ENCODE measurements around the gene ADAMTS5.

Gene ADAMTS5

GRCh38 chr21:26961698-26962097 lies 5.2 kb downstream of the ADAMTS5 start:
- H3K4me1 Mint-ChIP-seq (ENCODE audit: low read depth), result peaks cover 32% of the 10 kb centered on the region
- H3K9me3 Mint-ChIP-seq, result no peaks in the 10 kb centered on the region
- H3K36me3 Mint-ChIP-seq (ENCODE audit: low read depth), result peaks cover 3% of the 10 kb centered on the region
- peaks cover 35% of the 10 kb centered on the region for H3K27me3 Mint-ChIP-seq
- H3K27ac Mint-ChIP-seq, result no peak overlapping the region
- intact Hi-C loops (cut with micrococcal nuclease), result loop anchor here (1.0 kb wide), 1 partner anchor 80 kb away; no protein-coding TSS in a partner anchor
- no peak overlapping the region for H3K4me3 Mint-ChIP-seq

- H3K27ac Mint-ChIP-seq, result no peak overlapping the region
- intact Hi-C loops (cut with micrococcal nuclease), result no loop called here
- peaks cover 16% of the 10 kb centered on the region for H3K27me3 Mint-ChIP-seq
- peaks cover 8% of the 10 kb centered on the region for H3K4me1 Mint-ChIP-seq (ENCODE audit: low read depth)
- H3K9me3 Mint-ChIP-seq, result no peaks in the 10 kb centered on the region
- H3K4me3 Mint-ChIP-seq, result no peak overlapping the region
- no peaks in the 10 kb centered on the region for H3K36me3 Mint-ChIP-seq (ENCODE audit: low read depth)
Measured at GRCh38 chr21:26958788-26959187, 8.1 kb downstream of the ADAMTS5 start.

GRCh38 chr21:26956813-26957212 lies 10.1 kb downstream of the ADAMTS5 start:
- Mint-ChIP-seq H3K27ac (no peak overlapping the region), H3K36me3 (ENCODE audit: low read depth) (no peaks in the 10 kb centered on the region), H3K4me1 (ENCODE audit: low read depth) (peaks cover 15% of the 10 kb centered on the region), H3K27me3 (peaks cover 13% of the 10 kb centered on the region), H3K4me3 (no peak overlapping the region), H3K9me3 (no peaks in the 10 kb centered on the region)
- intact Hi-C loops (cut with micrococcal nuclease), result no loop called here

- H3K9me3 Mint-ChIP-seq, result no peaks in the 10 kb centered on the region
Measured at GRCh38 chr21:26956216-26956615, 10.7 kb downstream of the ADAMTS5 start.

GRCh38 chr21:26954662-26955121 lies 12.2 kb downstream of the ADAMTS5 start:
- H3K27ac Mint-ChIP-seq, result no peak overlapping the region
- no peaks in the 10 kb centered on the region for H3K36me3 Mint-ChIP-seq (ENCODE audit: low read depth)
- no peak overlapping the region for H3K4me3 Mint-ChIP-seq
- peaks cover 30% of the 10 kb centered on the region for H3K4me1 Mint-ChIP-seq (ENCODE audit: low read depth)
- no peaks in the 10 kb centered on the region for H3K9me3 Mint-ChIP-seq
- intact Hi-C loops (cut with micrococcal nuclease), result no loop called here
- H3K27me3 Mint-ChIP-seq, result peaks cover 10% of the 10 kb centered on the region

More at GRCh38 chr21:26956216-26956615, 10.7 kb downstream of the ADAMTS5 start:
- peaks cover 10% of the 10 kb centered on the region for H3K27me3 Mint-ChIP-seq
- no peak overlapping the region for H3K27ac Mint-ChIP-seq
- no peaks in the 10 kb centered on the region for H3K36me3 Mint-ChIP-seq (ENCODE audit: low read depth)
- H3K4me1 Mint-ChIP-seq (ENCODE audit: low read depth), result peaks cover 18% of the 10 kb centered on the region
- no peak overlapping the region for H3K4me3 Mint-ChIP-seq
- intact Hi-C loops (cut with micrococcal nuclease), result no loop called here

- intact Hi-C loops (cut with micrococcal nuclease), result no loop called here
- peak overlapping the region; percentile 59 for H3K27ac Mint-ChIP-seq
Measured at GRCh38 chr21:26952374-26953066, 14.4 kb downstream of the ADAMTS5 start.

GRCh38 chr21:26949830-26950229 lies 17.1 kb downstream of the ADAMTS5 start:
- H3K36me3 Mint-ChIP-seq (ENCODE audit: low read depth), result no peaks in the 10 kb centered on the region
- no peak overlapping the region for H3K4me3 Mint-ChIP-seq
- no peaks in the 10 kb centered on the region for H3K9me3 Mint-ChIP-seq
- H3K4me1 Mint-ChIP-seq (ENCODE audit: low read depth), result peaks cover 52% of the 10 kb centered on the region
- intact Hi-C loops (cut with micrococcal nuclease), result no loop called here
- H3K27me3 Mint-ChIP-seq, result peaks cover 3% of the 10 kb centered on the region
- no peak overlapping the region for H3K27ac Mint-ChIP-seq

More at GRCh38 chr21:26952374-26953066, 14.4 kb downstream of the ADAMTS5 start:
- no peaks in the 10 kb centered on the region for H3K36me3 Mint-ChIP-seq (ENCODE audit: low read depth)
- H3K4me3 Mint-ChIP-seq, result no peak overlapping the region
- H3K9me3 Mint-ChIP-seq, result no peaks in the 10 kb centered on the region
- H3K4me1 Mint-ChIP-seq (ENCODE audit: low read depth), result peaks cover 32% of the 10 kb centered on the region
- H3K27me3 Mint-ChIP-seq, result peaks cover 10% of the 10 kb centered on the region

- Mint-ChIP-seq H3K9me3 (no peaks in the 10 kb centered on the region), H3K27ac (no peak overlapping the region), H3K36me3 (ENCODE audit: low read depth) (no peaks in the 10 kb centered on the region), H3K4me1 (ENCODE audit: low read depth) (peaks cover 68% of the 10 kb centered on the region), H3K27me3 (no peaks in the 10 kb centered on the region), H3K4me3 (no peak overlapping the region)
- intact Hi-C loops (cut with micrococcal nuclease), result no loop called here
Measured at GRCh38 chr21:26948194-26948593, 18.7 kb downstream of the ADAMTS5 start.

- Mint-ChIP-seq H3K27me3 (no peaks in the 10 kb centered on the region), H3K4me3 (no peak overlapping the region), H3K27ac (peak overlapping the region; percentile 47), H3K4me1 (ENCODE audit: low read depth) (peaks cover 60% of the 10 kb centered on the region), H3K9me3 (no peaks in the 10 kb centered on the region), H3K36me3 (ENCODE audit: low read depth) (no peaks in the 10 kb centered on the region)
- intact Hi-C loops (cut with micrococcal nuclease), result no loop called here
Measured at GRCh38 chr21:26946744-26947446, 20.0 kb downstream of the ADAMTS5 start.

- Mint-ChIP-seq H3K36me3 (ENCODE audit: low read depth) (no peaks in the 10 kb centered on the region), H3K27ac (peak overlapping the region; percentile 47), H3K4me3 (peak overlapping the region; percentile 2), H3K4me1 (ENCODE audit: low read depth) (peaks cover 54% of the 10 kb centered on the region), H3K9me3 (no peaks in the 10 kb centered on the region), H3K27me3 (no peaks in the 10 kb centered on the region)
- intact Hi-C loops (cut with micrococcal nuclease), result no loop called here
Measured at GRCh38 chr21:26945916-26946675, 20.8 kb downstream of the ADAMTS5 start.

GRCh38 chr21:26943921-26944320 lies 23.0 kb downstream of the ADAMTS5 start:
- Mint-ChIP-seq H3K9me3 (no peaks in the 10 kb centered on the region), H3K27ac (no peak overlapping the region), H3K36me3 (ENCODE audit: low read depth) (no peaks in the 10 kb centered on the region), H3K4me1 (ENCODE audit: low read depth) (peaks cover 40% of the 10 kb centered on the region), H3K4me3 (no peak overlapping the region), H3K27me3 (peaks cover 2% of the 10 kb centered on the region)
- intact Hi-C loops (cut with micrococcal nuclease), result no loop called here

GRCh38 chr21:26941421-26941820 lies 25.5 kb downstream of the ADAMTS5 start:
- intact Hi-C loops (cut with micrococcal nuclease), result no loop called here

GRCh38 chr21:26939601-26940111 lies 27.2 kb downstream of the ADAMTS5 start:
- no peak overlapping the region for H3K4me3 Mint-ChIP-seq
- intact Hi-C loops (cut with micrococcal nuclease), result no loop called here

More at GRCh38 chr21:26941421-26941820, 25.5 kb downstream of the ADAMTS5 start:
- no peaks in the 10 kb centered on the region for H3K36me3 Mint-ChIP-seq (ENCODE audit: low read depth)
- H3K4me1 Mint-ChIP-seq (ENCODE audit: low read depth), result peaks cover 29% of the 10 kb centered on the region
- no peak overlapping the region for H3K4me3 Mint-ChIP-seq
- peaks cover 9% of the 10 kb centered on the region for H3K27me3 Mint-ChIP-seq
- H3K9me3 Mint-ChIP-seq, result no peaks in the 10 kb centered on the region
- H3K27ac Mint-ChIP-seq, result no peak overlapping the region

GRCh38 chr21:26936641-26937040 lies 30.2 kb downstream of the ADAMTS5 start:
- H3K27ac Mint-ChIP-seq, result no peak overlapping the region
- no peaks in the 10 kb centered on the region for H3K36me3 Mint-ChIP-seq (ENCODE audit: low read depth)
- no peaks in the 10 kb centered on the region for H3K9me3 Mint-ChIP-seq
- intact Hi-C loops (cut with micrococcal nuclease), result no loop called here
- H3K4me3 Mint-ChIP-seq, result no peak overlapping the region
- no peaks in the 10 kb centered on the region for H3K4me1 Mint-ChIP-seq (ENCODE audit: low read depth)
- peaks cover 13% of the 10 kb centered on the region for H3K27me3 Mint-ChIP-seq

More at GRCh38 chr21:26939601-26940111, 27.2 kb downstream of the ADAMTS5 start:
- H3K36me3 Mint-ChIP-seq (ENCODE audit: low read depth), result no peaks in the 10 kb centered on the region
- H3K4me1 Mint-ChIP-seq (ENCODE audit: low read depth), result peaks cover 19% of the 10 kb centered on the region
- H3K27ac Mint-ChIP-seq, result no peak overlapping the region
- H3K9me3 Mint-ChIP-seq, result no peaks in the 10 kb centered on the region
- H3K27me3 Mint-ChIP-seq, result peaks cover 11% of the 10 kb centered on the region
